ENCODE measurements around the gene PRDX5. TPM values are rescaled to one million over a fixed set of nuclear protein-coding genes. Genes with fewer than 3 reads are reported as not detected.

Gene PRDX5
- total RNA-seq, 2 experiments from 2014 or later: 31.7 to 33.1 TPM

DNA sequence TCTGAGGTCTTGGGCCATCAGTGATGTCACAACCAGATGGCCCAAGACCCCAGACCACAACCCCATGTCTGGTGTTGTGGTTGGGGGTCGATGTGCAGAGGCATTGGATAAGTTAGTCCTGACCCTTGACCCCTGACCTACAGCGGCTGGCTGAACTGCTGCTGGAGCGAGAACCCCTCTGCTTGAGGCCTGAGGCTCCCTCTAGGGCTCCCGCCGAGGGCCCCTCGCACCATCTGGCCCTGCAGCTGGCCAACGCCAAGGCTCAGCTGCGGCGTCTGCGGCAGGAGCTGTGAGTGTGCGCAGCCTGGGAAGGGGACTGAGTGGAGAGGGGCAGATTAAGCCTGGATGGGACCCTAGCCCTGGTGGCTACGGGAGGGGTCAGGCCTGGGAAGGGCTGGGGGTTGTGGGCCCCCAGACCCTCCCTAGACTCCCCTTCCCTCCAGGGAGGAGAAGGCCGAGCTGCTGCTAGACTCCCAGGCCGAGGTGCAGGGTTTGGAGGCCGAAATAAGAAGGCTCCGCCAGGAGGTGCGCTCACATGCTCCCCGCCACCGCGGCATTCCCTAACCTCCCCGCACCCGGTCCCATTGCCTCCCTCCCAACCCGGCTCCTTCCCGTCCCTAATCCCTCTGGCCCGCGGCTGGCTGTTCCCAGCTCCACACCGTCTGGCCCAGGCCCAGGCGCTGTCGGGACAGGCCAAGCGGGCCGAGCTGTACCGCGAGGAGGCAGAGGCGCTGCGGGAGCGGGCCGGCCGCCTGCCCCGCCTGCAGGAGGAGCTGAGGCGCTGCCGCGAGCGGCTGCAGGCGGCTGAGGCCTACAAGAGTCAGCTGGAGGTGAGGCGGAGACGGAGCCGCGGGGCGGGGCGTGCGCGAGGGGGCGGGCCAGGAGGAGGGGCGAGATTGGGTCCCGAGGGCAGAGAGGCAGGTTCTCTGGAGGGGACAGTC lies 24.2 kb downstream of the PRDX5 start:
- Mint-ChIP-seq H3K9me3 (no peaks in the 10 kb centered on the region), H3K4me1 (ENCODE audit: low read depth) (peaks cover 54% of the 10 kb centered on the region), H3K36me3 (ENCODE audit: low read depth) (peaks cover 44% of the 10 kb centered on the region), H3K27ac (no peak overlapping the region), H3K4me3 (peak overlapping the region; percentile 34), H3K27me3 (no peaks in the 10 kb centered on the region)
- DNase-seq (peak; percentile 78 to 94 (median 91)), ATAC-seq (ENCODE audit: poor library complexity) (peak; percentile 68)
- ChIA-PET CTCF (interaction anchor here (0.7 to 3.9 kb wide), 10 partner anchors 9 to 102 kb away, joined by 3 to 34 read pairs (median 4); partner anchors contain the start of genes ESRRA, PRDX5 and TRMT112), POLR2A (interaction anchor here (0.9 to 4.7 kb wide), 6 partner anchors 10 to 156 kb away, joined by 3 to 103 read pairs (median 6); partner anchors contain the start of genes PRDX5, STIP1 and TRMT112)
- H3K9me3 ChIP-seq (ENCODE audit: control insufficient read depth in 1 of 2, insufficient read depth in 1 of 2, low read length in 2 of 2): no peaks in the 10 kb centered on the region
- no peaks in the 10 kb centered on the region for H3K27me3 ChIP-seq (ENCODE audit: control insufficient read depth in 1 of 2, insufficient read depth in 2 of 2, low read length in 2 of 2)
- peaks cover 55% of the 10 kb centered on the region for H3K36me3 ChIP-seq (ENCODE audit: insufficient read depth, low read length)
- intact Hi-C loops (cut with DNase I, micrococcal nuclease): loop anchor here in 1 of 2 experiments (5.0 kb wide), 1 partner anchor 35 kb away; the partner anchor contains the start of gene ESRRA
- TF ChIP-seq, protein P1, sequence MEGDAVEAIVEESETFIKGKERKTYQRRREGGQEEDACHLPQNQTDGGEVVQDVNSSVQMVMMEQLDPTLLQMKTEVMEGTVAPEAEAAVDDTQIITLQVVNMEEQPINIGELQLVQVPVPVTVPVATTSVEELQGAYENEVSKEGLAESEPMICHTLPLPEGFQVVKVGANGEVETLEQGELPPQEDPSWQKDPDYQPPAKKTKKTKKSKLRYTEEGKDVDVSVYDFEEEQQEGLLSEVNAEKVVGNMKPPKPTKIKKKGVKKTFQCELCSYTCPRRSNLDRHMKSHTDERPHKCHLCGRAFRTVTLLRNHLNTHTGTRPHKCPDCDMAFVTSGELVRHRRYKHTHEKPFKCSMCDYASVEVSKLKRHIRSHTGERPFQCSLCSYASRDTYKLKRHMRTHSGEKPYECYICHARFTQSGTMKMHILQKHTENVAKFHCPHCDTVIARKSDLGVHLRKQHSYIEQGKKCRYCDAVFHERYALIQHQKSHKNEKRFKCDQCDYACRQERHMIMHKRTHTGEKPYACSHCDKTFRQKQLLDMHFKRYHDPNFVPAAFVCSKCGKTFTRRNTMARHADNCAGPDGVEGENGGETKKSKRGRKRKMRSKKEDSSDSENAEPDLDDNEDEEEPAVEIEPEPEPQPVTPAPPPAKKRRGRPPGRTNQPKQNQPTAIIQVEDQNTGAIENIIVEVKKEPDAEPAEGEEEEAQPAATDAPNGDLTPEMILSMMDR (IDR thresholded peaks at IDR 0.05): no peak
- peak overlapping the region; percentile 7 for H3K4me3 ChIP-seq (ENCODE audit: low read length)
- H3K4me1 ChIP-seq (ENCODE audit: insufficient read depth, low read length): peaks cover 55% of the 10 kb centered on the region
- H3K27ac ChIP-seq (ENCODE audit: low read depth in 1 of 2, low read length in 2 of 2): peak overlapping the region in 1 of 2 donors; percentile 50

DNA sequence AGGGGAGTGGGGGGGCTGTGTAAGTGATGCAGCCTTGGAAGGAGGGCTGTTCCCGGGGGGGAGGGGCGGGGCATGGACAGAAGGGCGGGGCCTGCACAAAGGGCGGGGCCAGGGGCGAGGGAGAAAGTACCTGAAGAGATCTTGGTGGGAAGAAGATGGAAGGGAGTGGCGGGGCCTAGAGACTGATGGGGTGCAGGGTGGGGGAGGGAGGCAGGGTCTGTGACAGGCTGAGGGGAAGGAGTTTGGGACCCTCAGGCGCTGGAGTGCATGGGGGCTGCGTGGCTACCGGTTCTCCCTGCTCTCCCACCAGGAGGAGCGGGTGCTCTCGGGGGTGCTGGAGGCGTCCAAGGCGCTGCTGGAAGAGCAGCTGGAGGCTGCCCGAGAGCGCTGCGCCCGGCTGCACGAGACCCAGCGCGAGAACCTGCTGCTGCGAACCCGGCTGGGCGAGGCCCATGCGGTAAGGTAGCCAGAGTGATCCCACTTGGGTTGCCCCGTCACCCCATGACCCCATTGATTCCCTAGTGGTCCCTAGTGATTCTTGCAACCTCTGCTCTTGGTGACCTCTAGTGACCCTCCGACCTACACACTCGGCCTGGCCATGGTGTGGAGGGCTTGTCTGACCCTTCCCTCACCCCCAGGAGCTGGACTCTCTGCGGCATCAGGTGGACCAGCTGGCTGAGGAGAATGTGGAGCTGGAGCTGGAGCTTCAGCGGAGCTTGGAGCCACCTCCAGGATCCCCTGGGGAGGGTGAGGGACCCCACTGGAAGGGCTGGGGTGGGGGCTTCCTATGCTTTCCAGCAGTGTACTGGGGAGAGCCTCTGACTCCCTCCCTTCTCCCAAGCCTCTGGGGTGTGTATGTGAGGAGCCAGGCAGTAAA lies 25.2 kb downstream of the PRDX5 start:
- H3K4me3 ChIP-seq (ENCODE audit: low read length): no peak overlapping the region
- H3K9me3 Mint-ChIP-seq: no peaks in the 10 kb centered on the region

More for the DNA sequence above, 25.2 kb downstream of the PRDX5 start:
- Mint-ChIP-seq H3K4me1 (ENCODE audit: low read depth) (peaks cover 46% of the 10 kb centered on the region), H3K27ac (no peak overlapping the region), H3K36me3 (ENCODE audit: low read depth) (peaks cover 41% of the 10 kb centered on the region), H3K27me3 (no peaks in the 10 kb centered on the region), H3K4me3 (peak overlapping the region; percentile 34)
- Histone ChIP-seq H3K27me3 (ENCODE audit: control insufficient read depth in 1 of 2, insufficient read depth in 2 of 2, low read length in 2 of 2) (no peaks in the 10 kb centered on the region), H3K27ac (ENCODE audit: low read depth in 1 of 2, low read length in 2 of 2) (no peak overlapping the region), H3K9me3 (ENCODE audit: control insufficient read depth in 1 of 2, insufficient read depth in 1 of 2, low read length in 2 of 2) (no peaks in the 10 kb centered on the region), H3K4me1 (ENCODE audit: insufficient read depth, low read length) (peaks cover 55% of the 10 kb centered on the region), H3K36me3 (ENCODE audit: insufficient read depth, low read length) (peaks cover 52% of the 10 kb centered on the region)
- POLR2A ChIA-PET: interaction anchor here (0.9 to 4.7 kb wide), 4 partner anchors 9 to 72 kb away, joined by 3 to 103 read pairs (median 10); partner anchors contain the start of genes PRDX5 and TRMT112
- ATAC-seq (ENCODE audit: poor library complexity): no peak
- intact Hi-C loops (cut with DNase I, micrococcal nuclease): loop anchor here in 1 of 2 experiments (5.0 kb wide), 1 partner anchor 36 kb away; the partner anchor contains the start of gene ESRRA
- TF ChIP-seq, protein P1 (IDR thresholded peaks at IDR 0.05): no peak
- peak in 1 of 14 experiments; percentile 38 for DNase-seq
- CTCF ChIA-PET: interaction anchor here (0.7 to 3.9 kb wide), 8 partner anchors 12 to 73 kb away, joined by 3 to 34 read pairs (median 4); partner anchors contain the start of genes ESRRA, PRDX5 and TRMT112
